ENCODE results near the gene THAP8. TPM values are rescaled to one million over a fixed set of nuclear protein-coding genes. Genes with fewer than 3 reads are reported as not detected.
A peak's percentile ranks its signal among the peaks of the same experiment; 100 is the strongest.

Gene THAP8
- total RNA-seq, 1 donor: 4.1 TPM

DNA sequence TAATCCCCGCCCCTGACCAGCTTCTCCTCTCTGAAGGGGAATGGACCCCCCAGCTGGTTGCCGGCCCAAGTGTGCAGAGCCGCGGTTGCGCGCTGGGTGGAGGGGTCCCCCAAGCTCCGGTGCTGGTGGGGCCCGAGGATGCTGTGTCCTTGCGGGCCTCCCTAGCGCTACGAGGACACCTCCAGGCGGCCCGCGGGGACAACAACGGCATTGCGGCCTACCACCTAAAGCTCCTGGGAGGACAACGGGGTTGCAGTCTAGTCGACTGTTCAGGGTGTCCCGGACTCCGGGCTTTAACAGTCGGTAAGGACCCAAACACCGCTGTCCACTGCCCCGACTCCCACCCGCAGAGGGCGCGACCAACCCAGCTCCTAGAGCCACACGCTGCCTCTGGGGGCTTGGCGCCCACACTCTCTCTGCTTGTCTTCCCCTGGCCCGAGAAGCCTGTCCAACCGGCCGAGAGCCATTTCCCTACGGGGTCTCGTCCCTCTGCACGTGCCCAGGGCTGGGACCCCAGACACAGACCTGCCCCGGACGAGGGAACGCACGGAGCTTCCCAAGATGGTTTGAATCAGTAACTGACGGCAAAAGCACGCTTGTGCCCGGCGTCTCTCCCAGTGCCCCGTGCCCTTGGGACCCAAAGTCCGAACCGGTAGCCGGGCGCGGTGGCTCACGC lies 60.0 kb downstream of the THAP8 start:
- TF ChIP-seq, protein P1, sequence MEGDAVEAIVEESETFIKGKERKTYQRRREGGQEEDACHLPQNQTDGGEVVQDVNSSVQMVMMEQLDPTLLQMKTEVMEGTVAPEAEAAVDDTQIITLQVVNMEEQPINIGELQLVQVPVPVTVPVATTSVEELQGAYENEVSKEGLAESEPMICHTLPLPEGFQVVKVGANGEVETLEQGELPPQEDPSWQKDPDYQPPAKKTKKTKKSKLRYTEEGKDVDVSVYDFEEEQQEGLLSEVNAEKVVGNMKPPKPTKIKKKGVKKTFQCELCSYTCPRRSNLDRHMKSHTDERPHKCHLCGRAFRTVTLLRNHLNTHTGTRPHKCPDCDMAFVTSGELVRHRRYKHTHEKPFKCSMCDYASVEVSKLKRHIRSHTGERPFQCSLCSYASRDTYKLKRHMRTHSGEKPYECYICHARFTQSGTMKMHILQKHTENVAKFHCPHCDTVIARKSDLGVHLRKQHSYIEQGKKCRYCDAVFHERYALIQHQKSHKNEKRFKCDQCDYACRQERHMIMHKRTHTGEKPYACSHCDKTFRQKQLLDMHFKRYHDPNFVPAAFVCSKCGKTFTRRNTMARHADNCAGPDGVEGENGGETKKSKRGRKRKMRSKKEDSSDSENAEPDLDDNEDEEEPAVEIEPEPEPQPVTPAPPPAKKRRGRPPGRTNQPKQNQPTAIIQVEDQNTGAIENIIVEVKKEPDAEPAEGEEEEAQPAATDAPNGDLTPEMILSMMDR (IDR thresholded peaks at IDR 0.05; ENCODE audit: insufficient read depth, low read length): peak; percentile 19
- DNase-seq (ENCODE audit: low read depth): no peak
- H3K4me3 ChIP-seq (ENCODE audit: low read depth, low read length): peak overlapping the region; percentile 94

DNA sequence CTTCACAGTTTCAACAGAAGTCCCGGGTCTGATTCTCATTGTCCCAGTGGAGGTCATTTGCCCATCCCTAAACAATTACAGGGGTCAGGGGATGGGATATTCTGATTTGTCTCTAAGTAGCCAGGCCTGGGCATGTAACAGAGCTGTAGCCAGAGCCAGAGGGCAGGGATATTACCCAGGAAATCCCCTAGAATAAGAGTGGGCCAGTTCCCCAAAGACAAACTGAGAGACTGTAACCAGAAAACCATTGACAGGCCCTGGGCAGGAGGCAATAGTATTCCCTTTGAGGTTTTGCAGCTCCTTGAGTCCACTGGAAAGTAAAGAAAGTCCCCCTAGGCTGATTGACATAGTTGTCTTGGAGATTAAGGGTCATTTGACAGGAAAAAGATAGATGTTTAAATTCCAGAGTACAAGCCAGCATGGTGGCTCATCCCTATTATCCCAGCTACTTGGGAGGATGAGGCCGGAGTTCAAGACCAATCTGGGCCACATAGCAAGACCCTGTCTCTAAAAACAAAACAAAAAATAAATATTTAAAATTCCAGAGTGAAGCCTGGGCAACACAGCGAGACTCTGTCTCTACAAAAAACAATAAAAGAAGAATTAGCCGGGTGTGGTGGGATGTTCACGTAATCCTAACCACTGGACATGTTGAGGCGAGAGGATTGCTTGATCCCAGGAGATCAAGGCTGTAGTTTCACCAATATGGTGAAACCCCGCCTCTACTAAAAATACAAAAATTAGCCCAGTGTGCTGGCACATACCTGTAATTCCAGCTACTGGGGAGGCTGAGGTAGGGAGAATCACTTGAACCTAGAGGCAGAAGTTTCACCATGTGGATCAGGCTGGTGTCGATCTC lies 60.9 kb downstream of the THAP8 start:
- no peak for DNase-seq (ENCODE audit: low read depth)
- no peak overlapping the region for H3K4me3 ChIP-seq (ENCODE audit: low read depth, low read length)
- TF ChIP-seq, protein P1 (IDR thresholded peaks at IDR 0.05; ENCODE audit: insufficient read depth, low read length): no peak

DNA sequence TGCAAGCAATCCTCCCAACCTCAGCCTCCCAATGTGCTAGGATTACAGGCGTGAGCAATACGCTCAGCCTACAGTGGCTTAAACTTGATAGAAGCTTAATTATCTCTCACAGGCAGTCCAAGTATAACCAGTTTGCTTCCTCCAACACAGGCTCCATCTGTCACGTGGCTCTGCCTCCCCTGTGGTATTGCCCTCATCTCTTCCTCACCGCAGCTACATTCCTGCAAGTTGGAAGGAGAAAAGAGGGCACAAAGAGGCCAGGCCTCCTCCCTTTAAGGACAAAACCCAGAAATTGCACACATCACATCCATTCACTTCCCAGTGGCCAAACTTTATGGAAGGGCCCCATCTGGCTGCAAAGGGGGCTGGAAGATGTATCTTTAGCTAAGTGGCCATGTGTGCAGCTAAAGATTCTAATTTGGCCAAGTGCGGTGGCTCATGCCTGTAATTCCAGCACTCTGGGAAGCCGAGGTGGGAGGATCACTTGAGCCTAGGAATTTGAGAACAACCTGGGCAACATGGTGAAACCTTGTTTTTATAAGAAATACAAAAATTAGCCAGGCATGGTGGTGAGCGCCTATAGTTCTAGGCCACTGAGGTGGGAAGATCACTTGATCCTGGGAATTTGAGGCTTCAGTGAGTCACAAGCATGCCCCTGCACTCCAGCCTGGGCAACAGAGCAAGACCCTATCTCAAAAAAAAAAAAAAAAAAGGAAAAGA lies 62.2 kb downstream of the THAP8 start:
- peak; percentile 38 for DNase-seq (ENCODE audit: low read depth)
- H3K4me3 ChIP-seq (ENCODE audit: low read depth, low read length): no peak overlapping the region
- TF ChIP-seq, protein P1 (IDR thresholded peaks at IDR 0.05; ENCODE audit: insufficient read depth, low read length): no peak

DNA sequence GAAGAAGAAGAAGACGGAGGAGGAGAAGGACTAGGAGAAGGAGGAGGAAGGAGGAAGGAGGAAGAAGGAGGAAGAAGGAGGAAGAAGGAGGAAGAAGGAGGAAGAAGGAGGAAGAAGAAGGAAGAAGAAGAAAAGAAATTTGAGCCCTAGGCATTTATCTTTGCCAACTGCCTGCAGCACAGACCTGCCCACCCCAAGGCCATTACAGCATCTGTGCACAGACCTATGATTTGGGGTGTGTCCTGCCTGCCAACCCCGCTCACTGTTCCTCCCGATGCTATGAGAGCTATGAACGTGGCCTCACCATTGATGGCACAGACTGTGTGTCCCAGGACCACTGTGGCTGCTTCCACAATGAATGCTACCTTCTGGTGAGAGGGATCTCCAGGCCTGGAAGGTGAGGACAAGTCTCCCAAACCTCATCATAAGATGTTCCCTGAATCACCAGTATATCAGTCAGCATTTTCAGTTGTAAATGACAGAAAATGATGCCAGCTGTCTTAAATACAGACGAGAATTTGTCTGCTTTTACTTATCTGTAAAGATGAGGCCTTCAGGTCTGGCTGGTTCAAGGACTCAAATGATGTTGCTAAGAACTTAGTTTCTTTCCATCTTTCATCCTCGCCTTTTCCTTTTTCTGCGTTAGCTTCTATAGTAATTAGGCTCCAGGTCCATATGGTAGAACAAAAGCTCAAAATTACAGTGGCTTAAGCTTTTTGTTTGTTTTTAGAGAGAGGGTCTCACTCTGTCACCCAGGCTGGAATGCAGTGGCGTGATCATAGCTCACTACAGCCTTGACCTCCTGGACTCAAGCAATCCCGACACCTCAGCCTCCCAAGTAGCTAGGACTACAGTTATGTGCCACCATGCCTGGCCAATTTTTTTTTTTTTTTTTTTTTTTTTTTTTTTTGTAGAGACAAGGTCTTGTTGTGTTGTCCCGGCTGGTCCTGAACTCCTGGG lies 63.0 kb downstream of the THAP8 start:
- no peak overlapping the region for H3K4me3 ChIP-seq (ENCODE audit: low read depth, low read length)

DNA sequence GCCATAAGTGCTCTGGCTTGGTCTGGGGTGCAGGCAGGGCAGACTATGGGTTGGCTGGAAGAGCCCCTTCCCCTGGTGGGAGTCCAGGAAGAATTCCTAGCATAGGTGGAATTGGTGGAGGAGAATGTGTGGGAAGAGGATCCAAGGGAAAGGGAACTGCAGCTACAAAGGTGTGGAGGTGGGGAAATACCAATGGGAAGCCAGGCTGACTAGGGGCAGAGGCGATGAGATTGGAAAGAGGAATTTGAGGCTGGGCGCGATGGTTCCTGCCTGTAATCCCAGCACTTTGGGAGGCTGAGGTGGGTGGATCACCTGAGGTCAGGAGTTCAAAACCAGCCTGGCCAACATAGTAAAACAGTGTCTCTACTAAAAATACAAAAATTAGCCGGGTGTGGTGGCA lies 63.9 kb downstream of the THAP8 start:
- TF ChIP-seq, protein P1 (IDR thresholded peaks at IDR 0.05; ENCODE audit: insufficient read depth, low read length): no peak
- no peak for DNase-seq (ENCODE audit: low read depth)
- H3K4me3 ChIP-seq (ENCODE audit: low read depth, low read length): no peak overlapping the region

More for the DNA sequence above, 63.0 kb downstream of the THAP8 start:
- no peak for DNase-seq (ENCODE audit: low read depth)
- TF ChIP-seq, protein P1 (IDR thresholded peaks at IDR 0.05; ENCODE audit: insufficient read depth, low read length): no peak

DNA sequence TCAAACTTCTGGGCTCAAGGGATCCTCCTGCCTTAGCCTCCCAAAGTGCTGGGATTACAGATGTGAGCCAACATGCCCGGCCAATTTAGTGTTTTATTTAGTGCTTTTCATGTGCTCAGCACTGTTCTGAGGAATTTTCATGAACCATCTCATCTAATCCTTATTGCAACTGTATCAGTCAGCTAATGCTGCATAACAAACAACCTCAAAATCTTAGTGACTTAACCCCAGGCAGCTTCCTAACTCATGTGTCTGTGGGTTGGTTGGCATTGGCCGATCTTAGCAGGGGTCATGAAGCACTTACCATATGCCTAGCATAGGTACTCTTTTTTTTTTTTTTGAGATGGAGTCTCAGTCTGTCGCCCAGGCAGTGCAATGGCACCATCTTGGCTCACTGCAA lies 65.3 kb downstream of the THAP8 start:
- TF ChIP-seq, protein P1 (IDR thresholded peaks at IDR 0.05; ENCODE audit: insufficient read depth, low read length): no peak
- no peak overlapping the region for H3K4me3 ChIP-seq (ENCODE audit: low read depth, low read length)
- no peak for DNase-seq (ENCODE audit: low read depth)

Data from fibroblast of the aortic adventitia (primary cell).